Stimulated activated CD4-positive, alpha-beta T cell treated with anti-CD3 and anti-CD28 coated beads, Interleukin-1b, Interleukin-23, amount 100 ng/mL, for 1 hour (primary cell): ENCODE results near the gene MAPK13.

Source experiments
- DNase-seq, 2 donors: peaks; one replicate each; pipeline ENCODE4 v3.0.0-alpha.2; 2020; ENCODE audit warnings: low read depth in 2 of 2

Gene MAPK13

DNA sequence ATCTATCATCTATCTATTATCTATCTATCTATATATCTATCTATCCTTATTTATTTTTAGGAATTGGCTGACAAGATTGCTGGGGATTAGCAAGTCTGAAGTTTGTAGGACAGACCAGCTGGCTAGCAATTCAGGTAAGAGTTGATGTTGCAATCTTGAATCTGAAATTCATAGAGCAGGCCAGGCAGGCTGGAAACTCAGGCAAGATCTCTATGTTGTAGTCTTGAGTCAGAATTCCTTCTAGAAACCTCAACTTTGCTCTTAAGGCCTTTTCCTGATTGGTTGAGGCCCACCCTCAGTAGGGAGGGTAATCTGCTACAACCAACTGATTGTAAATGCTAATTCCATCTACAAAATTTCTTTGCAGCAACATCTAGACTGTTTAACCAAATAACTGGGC, 19.2 kb downstream of the MAPK13 start:
- DNase-seq, result no peak

- DNase-seq, result no peak
These were observed 20.0 kb downstream of the MAPK13 start for GRCh38 chr6:36150283-36150682.

GRCh38 chr6:36154286-36154685, 24.0 kb downstream of the MAPK13 start:
- no peak for DNase-seq

DNA sequence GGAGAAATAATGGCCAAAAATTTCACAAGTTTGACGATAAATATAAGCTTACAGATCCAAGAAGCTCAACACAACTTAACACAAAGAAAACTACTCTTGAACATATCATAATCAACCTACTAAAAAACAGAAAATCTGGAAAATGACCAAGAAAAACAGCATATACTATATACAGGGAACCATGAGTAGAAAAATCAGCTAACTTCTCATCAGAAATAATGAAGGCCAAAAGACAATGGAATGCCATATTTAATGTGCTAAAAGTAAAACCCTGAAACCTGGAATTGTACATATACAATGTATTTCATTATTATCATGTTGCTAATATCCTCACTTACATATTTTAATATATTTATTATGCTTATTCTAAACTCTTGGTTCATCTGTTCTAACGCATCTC, 25.3 kb downstream of the MAPK13 start:
- no peak for DNase-seq

DNA sequence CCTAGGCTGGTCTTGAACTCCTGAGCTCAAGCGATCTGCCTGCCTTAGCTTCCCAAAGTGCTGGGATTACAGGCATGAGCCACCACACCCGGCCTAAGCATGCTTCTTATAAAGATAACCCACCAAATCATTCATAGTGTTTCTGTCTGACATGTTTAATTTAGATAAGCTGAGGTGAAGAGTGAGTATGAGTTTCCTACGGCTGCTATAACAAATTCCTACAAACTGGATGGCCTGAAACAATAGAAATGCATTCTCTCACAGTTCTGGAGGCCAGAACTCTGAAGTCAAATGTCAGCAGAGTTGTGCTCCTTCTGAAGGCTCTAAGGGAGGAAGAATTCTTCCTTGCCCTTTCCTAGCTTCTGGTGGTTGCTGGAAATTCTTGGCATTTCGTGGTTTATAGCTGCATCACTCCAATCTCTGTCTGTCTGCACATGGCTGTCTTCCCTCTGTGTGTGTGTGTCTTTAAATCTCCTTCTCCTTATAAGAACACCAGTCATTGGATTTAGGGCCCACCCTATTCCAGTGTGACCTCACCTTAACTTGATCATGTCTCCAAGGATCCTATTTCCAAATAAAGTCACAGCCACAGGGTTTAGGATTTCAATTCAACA, 29.9 kb downstream of the MAPK13 start:
- no peak for DNase-seq

GRCh38 chr6:36169023-36170007, 39.0 kb downstream of the MAPK13 start:
- DNase-seq, result no peak

- no peak for DNase-seq
These were observed 40.4 kb downstream of the MAPK13 start for GRCh38 chr6:36170704-36171103.

- no peak for DNase-seq
These were observed 41.3 kb downstream of the MAPK13 start for GRCh38 chr6:36171573-36171972.

- no peak for DNase-seq
These were observed 46.9 kb downstream of the MAPK13 start for GRCh38 chr6:36177166-36177565.

DNA sequence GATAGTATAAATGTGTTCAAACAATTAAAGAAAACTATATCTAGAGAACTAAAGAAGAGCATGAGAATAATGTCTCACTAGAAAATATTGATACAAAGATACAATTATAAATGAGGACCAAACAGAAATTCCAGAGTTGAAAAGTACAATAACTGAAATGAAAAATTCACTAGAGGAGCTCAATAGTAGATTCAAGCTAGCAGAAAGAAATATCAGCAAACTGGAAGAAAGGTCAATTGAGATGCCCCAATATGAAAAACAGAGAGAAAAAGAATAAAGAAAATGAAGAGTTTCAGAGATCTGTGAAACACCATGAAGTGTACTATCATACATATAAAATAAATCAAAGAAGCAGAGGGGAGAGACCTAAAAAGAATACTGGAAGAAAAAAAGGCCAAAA, 48.2 kb downstream of the MAPK13 start:
- DNase-seq, result no peak

DNA sequence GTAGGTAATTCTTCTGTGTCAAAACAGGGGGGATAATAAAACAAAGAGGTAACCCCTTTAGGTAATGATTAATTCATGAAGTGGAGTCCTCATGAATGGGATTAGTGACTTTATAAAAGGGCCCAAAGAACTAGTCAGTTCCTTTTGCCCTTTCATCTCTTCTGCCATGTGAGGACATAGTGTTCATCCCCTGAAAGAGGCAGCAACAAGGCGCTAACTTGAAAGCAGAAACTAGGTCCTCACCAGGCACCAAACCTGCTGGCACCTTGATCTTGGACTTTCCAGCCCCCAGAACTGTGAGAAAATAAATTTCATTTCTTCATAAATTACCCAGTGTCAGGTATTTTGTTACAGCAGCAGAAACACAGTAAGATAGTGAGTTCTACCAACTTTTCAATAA, 49.8 kb downstream of the MAPK13 start:
- no peak for DNase-seq

GRCh38 chr6:36184311-36184710, 54.0 kb downstream of the MAPK13 start:
- no peak for DNase-seq

- DNase-seq, result no peak
These were observed 55.9 kb downstream of the MAPK13 start for GRCh38 chr6:36186199-36186598.

DNA sequence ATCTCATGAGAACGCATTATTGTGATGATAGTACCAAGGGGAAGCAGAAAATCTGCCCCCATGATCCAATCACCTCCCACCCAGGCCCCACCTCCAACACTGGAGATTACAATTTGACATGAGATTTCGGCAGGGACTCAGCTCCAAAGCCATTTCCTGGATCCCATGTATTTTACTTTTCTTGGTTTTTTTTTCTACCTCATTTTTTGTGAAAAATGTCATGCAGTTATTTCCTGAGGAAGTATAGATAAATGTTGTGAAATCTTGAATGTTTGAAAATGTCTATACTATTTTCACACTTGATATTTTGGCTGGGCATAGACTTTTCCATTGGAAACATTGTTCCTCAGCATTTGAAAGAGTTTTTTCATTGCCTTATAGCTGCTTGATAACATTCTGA, 57.1 kb downstream of the MAPK13 start:
- DNase-seq, result no peak
